Parietal lobe (tissue), 1 donor: Measurements from ENCODE around the gene FIZ1. TPM values are rescaled to one million over a fixed set of nuclear protein-coding genes. Genes with fewer than 3 reads are reported as not detected.

ENCODE experiments used
- total RNA-seq: library from RNA; depleted of rRNA; stranded (reverse); fragments of >200 nt; gene quantifications from one replicate; pipeline ENCODE4 v1.2.3, GENCODE V29; 2014

Gene FIZ1, protein sequence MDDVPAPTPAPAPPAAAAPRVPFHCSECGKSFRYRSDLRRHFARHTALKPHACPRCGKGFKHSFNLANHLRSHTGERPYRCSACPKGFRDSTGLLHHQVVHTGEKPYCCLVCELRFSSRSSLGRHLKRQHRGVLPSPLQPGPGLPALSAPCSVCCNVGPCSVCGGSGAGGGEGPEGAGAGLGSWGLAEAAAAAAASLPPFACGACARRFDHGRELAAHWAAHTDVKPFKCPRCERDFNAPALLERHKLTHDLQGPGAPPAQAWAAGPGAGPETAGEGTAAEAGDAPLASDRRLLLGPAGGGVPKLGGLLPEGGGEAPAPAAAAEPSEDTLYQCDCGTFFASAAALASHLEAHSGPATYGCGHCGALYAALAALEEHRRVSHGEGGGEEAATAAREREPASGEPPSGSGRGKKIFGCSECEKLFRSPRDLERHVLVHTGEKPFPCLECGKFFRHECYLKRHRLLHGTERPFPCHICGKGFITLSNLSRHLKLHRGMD
- 3.8 TPM for total RNA-seq

DNA sequence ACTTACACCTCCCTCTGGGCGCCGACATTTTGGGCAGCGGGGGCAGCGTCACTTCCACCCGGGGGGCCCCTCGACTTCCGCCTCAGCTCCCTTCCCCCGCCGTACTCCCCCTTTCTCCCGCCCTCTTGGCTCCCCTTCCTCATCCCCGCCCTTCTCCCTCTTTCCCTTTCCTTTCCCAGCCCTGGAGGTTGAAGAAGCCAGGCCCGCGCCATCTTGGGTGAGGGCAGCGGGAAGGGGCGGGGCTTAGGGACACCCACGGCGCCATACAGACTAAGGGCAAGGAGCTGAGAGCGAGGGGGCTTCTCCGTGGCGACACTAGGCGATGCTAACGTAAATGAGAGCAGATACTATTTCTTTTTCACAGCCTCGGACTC lies at the start of gene FIZ1:
Gene FIZ1 (minus strand): TSS at position 50 of the 374 bp plus-strand sequence. CDS start 1,652 bp downstream, outside the sequence.

DNA sequence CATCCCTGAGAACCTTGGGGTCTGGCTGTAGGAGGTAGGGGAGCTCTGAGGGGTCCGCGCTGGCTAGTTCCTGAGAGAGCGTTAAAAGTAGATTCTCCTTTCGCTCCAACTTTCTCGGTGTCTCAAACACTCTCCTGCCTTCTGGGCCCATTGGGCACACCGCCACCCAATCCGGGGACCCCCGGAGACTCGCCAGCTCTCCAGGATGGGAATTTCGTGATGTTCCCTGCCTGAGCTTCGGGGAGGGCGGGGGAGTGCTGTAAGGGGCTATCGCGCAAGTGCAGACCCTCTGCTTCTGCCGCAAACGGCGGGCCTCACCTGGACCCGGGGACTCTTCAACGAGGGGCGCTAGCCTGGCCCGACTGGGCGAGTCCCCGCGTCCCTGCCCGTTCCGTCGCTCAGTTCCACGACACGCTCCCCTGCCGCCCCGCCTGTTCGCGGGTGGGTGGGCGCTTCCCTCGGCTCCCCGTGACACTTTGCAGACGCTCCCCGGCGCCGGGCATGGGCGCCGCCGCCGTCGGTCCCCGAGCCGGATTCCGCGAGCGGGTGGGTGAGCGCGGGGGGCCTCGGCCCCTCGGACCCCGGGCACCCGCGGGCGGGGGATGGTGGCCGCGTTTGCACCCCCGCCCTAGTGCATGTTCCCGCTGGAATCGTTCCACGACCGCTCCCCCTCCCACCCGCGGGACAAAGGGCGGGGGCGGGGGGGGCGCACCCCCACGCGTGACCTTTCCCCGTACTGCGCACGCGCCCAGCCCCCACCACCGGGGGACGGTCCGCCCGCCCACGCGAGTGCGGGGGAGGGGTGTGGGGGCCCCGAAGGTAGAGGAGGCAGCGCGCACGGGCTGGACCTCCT lies 48.6 kb upstream of the FIZ1 start, which contains the start of gene CCDC106:
Gene CCDC106 (plus strand): TSS at position 481 of the 853 bp plus-strand sequence. CDS start 835 bp downstream, outside the sequence.

DNA sequence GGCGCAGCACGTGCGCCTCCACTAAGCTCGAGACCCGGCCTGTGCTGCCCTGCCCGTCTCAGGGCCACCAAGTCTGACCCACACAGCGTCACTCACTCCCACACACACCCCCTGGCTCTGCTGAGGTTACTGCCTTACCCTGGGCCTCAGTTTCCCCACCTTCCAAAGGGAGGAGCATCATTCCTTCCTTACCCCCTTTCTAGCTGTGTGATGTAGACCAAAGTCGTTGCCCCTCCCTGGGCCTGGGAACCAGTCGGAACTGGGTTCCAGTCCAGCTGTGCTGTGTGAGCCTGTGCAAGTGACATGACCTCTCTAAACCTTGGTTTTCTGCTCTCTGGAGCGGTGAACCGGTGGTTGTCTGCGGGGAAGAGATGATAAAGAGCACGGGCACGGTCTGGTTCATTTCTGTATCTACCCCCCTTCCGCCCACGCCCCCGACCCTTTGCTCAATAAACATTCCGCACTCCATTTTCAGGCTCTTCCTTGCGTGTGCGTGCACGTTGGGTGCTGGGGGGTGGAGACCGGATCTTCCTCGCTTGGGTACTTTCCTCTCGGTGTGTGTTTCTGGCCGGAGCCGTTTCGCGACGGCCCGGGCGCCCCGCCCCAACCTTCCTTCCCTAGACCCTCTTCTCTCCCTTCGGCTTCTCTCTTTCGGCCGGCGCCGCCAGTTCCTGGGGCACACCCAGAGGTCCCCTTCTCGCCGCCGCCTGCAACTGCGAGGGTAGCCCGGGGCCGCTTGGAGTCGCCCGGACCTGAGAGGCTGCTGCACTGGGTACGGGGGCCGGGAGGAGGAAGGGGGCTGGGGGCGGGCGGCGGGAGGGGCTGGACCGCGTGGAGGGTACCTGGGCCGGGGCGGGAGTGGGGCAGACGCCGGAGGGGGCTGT lies 43.9 kb upstream of the FIZ1 start, which contains the start of gene ZNF581:
Gene ZNF581 (plus strand): TSS at position 647 of the 884 bp plus-strand sequence. CDS start 923 bp downstream, outside the sequence.

DNA sequence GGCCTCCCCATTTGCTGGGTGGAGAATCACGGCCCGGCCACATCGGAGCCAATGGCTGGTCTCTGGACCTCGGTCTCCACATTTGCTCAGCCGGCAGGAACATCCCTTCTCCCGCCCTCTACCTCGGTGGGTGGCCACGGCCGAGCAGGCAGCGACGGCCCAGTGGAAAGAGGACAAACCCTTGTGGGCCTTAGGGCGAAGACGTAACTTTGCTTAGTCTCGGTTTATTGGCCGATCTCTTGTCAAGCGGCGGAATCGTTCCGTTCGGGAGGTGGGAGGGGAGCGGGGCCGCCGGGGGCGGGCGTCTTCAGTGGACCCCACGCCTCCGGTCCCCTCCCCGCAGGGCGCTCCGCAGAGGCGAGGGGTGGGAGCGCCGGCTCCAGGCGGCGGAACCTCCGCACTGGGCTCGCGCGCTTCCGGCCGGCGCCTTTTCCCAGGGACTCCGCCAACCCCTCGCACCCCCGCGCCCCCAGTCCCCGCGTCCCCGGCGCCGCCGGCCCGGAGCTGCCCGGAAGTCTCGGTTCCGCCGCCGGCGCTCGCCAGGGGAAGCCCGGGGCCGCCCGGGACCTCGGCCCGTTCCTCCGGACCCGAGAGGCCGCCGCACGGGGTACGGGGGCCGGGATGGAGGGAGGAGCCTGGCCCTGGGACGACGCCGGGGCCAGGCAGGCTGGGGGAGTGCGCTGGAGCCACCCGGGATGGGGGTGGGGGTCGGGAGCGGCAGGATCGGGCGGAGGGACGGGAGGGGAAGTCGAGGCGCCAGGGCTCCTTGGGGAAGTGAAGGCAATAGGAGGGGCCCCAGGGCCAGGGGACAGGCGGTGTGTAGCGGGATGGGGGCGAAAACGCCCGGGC lies 41.5 kb upstream of the FIZ1 start, which contains the start of gene ZNF580:
Gene ZNF580 (plus strand): TSS at position 426 of the 849 bp plus-strand sequence. CDS start 1,507 bp downstream, outside the sequence.

DNA sequence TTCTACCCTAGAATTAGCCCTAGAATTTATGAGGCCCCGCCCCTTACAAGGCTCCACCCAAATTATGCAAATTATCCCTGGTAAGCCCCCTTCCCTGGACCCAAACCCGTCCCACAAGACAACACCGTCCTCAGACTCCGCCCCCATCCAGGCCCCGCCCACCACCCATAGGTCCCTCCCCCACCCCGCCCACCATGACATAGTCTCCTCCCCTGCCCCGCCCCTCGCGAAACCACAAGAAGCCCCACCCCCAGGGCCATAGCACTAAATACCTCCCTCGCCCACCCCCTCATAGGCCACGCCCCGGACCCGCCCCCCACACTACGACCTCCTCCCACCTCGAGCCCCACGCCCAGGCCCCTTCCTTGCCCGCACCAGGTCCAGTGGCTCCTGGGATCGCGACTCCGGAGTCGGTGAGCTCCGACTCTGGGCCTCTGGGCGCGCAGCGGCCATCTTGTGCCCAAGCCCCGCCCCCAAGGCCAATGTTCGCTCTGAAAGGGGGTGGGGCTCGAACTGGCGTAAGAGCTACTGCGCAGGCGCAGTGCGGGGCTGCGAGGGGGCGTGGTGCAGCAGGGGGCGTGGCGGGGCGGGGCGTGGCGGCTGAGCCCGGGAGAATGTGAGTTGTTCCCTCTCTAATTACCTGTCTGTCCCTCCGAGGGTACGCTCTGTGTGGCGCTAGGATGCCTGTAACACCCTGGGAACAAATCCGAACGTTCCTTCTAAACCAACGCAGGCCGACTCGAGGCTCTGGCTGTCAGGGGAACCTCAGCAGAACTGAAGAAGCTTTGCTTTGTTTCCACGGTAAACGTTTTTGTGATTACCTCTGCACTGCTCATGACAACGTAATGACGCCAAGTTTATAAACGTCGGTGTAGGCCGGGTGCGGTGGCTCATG lies 25.0 kb upstream of the FIZ1 start, which contains the start of gene ZNF784:
Gene ZNF784 (minus strand): TSS at position 458 of the 895 bp plus-strand sequence. CDS start 5 bp downstream, at position 453.

DNA sequence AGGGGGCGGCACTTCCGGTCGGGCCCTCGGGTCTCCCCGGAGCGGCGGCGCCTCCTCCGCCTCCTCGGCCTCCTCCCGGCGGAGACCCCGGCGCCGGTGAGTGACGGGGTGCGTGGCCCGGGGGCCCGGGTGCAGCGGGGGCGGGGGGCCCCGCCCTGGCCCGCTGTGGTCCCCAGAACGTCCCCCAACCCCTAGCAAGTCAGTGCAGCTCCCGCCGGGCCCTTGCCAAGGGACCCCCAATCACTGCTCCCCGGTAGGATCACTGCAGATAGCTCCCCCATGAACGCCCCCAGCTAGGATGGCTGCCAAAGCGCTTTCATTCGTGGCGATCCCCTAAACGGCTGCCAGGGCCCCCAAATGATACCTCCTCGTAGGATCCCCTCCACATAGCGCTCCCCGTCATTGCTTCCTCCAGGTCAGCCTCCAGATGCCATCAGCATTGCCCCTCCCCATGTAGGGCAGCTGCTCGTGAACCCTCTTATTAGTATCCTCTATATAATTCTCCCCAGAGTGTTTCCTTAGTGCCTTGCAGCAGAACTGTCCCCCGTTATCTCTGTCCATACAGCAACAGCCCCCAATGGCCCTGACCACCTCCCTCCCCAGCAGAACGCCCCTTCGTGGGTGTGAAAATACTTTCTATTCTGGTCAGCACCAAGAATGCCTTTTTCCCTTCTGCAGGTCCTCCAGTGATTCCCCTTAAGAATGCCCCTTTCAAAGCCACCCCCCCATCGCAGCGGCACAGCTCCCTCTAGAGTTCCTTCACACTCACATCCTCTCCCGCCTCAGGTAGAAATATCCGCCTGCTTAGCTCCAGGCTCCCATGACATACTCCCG lies 6.5 kb upstream of the FIZ1 start, which contains the start of gene ZNF865:
Gene ZNF865 (plus strand): TSS at position 11 of the 834 bp plus-strand sequence. CDS start 7,972 bp downstream, outside the sequence.

DNA sequence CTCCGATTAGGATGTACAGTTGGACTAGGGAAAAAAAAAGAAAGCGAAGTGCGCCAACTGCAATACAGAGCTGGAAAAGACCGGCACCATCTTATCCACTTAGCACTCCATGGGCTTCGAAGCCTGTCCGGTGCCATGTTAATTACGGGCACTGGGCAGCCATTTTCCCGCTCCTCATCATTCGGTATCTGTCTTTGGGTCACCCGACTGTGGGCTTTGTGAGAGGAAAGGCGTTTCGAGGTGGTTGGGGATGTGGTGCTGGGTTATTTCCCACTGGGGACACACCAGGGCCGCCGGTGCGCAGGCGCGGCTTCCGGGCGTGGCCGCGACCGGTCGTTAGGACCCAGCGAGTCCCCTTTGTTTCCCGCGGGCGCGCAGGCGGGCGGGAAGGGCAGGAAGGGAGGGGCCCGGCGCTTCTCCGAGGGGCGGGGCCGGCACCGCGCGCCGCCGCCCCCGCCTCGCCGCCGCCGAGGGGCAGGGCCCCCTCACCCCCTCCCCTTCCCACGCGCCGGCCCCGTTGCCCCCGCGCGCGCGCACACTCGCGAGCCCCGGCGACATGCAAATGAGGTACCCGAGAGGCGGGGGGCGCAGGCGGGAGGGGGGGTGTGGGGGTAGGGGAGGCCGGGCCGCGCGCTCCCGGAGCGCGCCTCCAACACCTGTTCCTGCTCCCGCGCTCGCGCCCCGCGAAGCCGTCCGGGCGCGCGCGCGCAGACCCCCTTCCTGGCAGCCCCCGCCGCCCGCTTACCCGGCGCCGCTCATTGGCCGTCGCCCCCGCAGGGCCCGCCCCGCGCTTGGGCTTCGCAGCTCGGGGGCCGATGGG lies 735 bp upstream of the FIZ1 start, which contains the start of gene ZNF524:
Gene ZNF524 (plus strand): TSS at position 447 of the 820 bp plus-strand sequence. CDS start 1,825 bp downstream, outside the sequence.

DNA sequence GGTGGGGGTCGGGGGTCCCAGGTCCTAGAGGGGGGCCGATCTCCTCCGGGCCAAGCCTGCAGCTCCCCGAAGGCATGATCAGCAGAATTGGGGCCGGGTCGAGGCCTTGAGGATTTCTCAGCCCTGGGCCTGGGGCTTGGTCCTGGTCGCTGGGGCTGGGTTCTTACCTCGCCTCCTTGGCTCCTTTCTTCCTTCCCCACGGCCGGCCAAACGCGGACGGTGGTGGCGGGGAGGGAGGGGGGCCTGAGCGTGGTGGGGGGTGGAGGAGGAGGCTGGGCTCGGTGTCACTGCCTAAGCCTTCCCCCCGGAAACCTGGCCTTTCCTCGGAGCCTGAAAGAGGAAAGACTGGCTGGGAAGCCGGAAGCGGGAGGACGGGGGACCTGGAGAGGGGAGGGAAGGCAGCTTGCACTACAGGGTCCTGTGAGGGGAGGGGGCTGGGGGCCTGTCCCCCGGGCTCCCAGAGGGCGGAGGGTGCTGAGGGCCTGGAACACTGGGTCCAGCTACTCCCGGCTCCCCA lies 18.6 kb downstream of the FIZ1 start, which contains the start of gene ZNF579:
Gene ZNF579 (minus strand): TSS at position 221 of the 517 bp plus-strand sequence. CDS start 1,209 bp downstream, outside the sequence.

DNA sequence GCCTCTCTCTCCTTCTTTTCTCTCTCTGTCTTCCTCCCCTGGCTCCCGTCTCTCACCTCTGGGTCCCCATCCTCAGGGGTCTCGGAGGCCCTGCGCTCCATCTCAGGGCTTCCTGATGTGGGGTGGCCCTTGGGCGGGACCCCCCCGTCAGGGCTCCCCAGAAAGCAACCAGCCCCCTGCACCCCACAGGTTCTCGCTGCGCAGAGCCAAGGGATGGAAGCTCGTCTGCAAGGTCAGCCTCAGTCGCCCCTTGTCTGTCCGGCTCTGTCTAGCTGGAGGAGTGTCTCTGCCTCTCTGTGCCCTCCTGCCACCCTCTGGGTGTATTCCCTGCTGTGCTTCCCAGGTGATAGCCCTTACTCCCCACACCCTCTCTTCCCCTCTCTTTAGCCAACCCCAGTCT lies 53.9 kb downstream of the FIZ1 start, which contains the start of gene SBK3:
Gene SBK3 (minus strand): TSS at position 101 of the 400 bp plus-strand sequence. CDS start 0 bp downstream, at position 101.

Other genes with a start within 250 kb of the FIZ1 start
- not detected for gene COX6B2, start 244.8 kb downstream of the FIZ1 start, total RNA-seq
- not detected for gene GARIN5B, start 236.3 kb downstream of the FIZ1 start, total RNA-seq
- gene IL11, start 229.1 kb downstream of the FIZ1 start, total RNA-seq = not detected
- gene TMEM190, start 222.7 kb downstream of the FIZ1 start, total RNA-seq = not detected
- not detected for gene TMEM238, start 215.2 kb downstream of the FIZ1 start, total RNA-seq
- gene RPL28, start 213.6 kb downstream of the FIZ1 start, total RNA-seq = 157 TPM
- 22.8 TPM for gene UBE2S, start 191.7 kb downstream of the FIZ1 start, total RNA-seq
- gene SHISA7, start 156.2 kb downstream of the FIZ1 start, total RNA-seq = 8.5 TPM
- 13.1 TPM for gene ISOC2, start 137.9 kb downstream of the FIZ1 start, total RNA-seq
- not detected for gene C19orf85, start 134.8 kb downstream of the FIZ1 start, total RNA-seq
- gene ZNF628, start 122.9 kb downstream of the FIZ1 start, total RNA-seq = 1.6 TPM
- 12.5 TPM for gene NAT14, start 114.3 kb downstream of the FIZ1 start, total RNA-seq
- gene SSC5D, start 111.1 kb downstream of the FIZ1 start, total RNA-seq = 0.63 TPM
- gene SBK2, start 62.4 kb downstream of the FIZ1 start, total RNA-seq = not detected
- not detected for gene SBK3, start 54.0 kb downstream of the FIZ1 start, total RNA-seq
- 2.8 TPM for gene ZNF579, start 18.7 kb downstream of the FIZ1 start, total RNA-seq
- 4.7 TPM for gene ZNF524, start 771 bp upstream of the FIZ1 start, total RNA-seq
- 3.1 TPM for gene ZNF865, start 6.1 kb upstream of the FIZ1 start, total RNA-seq
- 4.7 TPM for gene ZNF784, start 25.0 kb upstream of the FIZ1 start, total RNA-seq
- 7.2 TPM for gene ZNF580, start 41.5 kb upstream of the FIZ1 start, total RNA-seq
- gene ZNF581, start 44.1 kb upstream of the FIZ1 start, total RNA-seq = 10.3 TPM
- gene CCDC106, start 48.7 kb upstream of the FIZ1 start, total RNA-seq = 9.7 TPM
- gene U2AF2, start 55.5 kb upstream of the FIZ1 start, total RNA-seq = 76.7 TPM
- 33.8 TPM for gene EPN1, start 75.7 kb upstream of the FIZ1 start, total RNA-seq
- not detected for gene NLRP9, start 138.9 kb upstream of the FIZ1 start, total RNA-seq
- gene RFPL4A, start 159.6 kb upstream of the FIZ1 start, total RNA-seq = not detected
- not detected for gene RFPL4AL1, start 169.6 kb upstream of the FIZ1 start, total RNA-seq
- not detected for gene NLRP11, start 232.5 kb upstream of the FIZ1 start, total RNA-seq
- not detected for gene NLRP4, start 237.0 kb upstream of the FIZ1 start, total RNA-seq